K562 treated with DMSO at 1 percent for 24 hours (cell line): ENCODE data around the gene FRMD4B. TPM values are rescaled to one million over a fixed set of nuclear protein-coding genes. Genes with fewer than 3 reads are reported as not detected.

ENCODE experiments used
- total RNA-seq: library from RNA; unstranded; fragments of 300-600 nt; gene quantifications from 2 replicates; pipeline ENCODE4 v1.2.3, GENCODE V29; 2022; ENCODE audit warnings: low read depth; ENCODE audit not compliant: insufficient read depth

Gene FRMD4B
- 1.0 and 2.2 TPM in 2 replicates for total RNA-seq

GRCh38 chr3:69385723-69386555 is at the start of gene FRMD4B:
FRMD4B (minus strand) TSS chr3:69386088; CDS start chr3:69385989, 99 bp downstream.

GRCh38 chr3:69122403-69122802 is 263.5 kb downstream of the FRMD4B start, which contains the start of gene LMOD3:
LMOD3 (minus strand) TSS chr3:69122595; CDS start chr3:69122386, 209 bp downstream.

